Mesendoderm (in vitro differentiated cells): ENCODE data around the gene SPG11.
"Not testable (repeated sequence)": the region's sequence is repeated elsewhere in the genome, so short reads cannot be mapped to it uniquely, and the experiment has no call there.

Experiments used
- DNase-seq: peaks from one replicate; pipeline ENCODE4 v3.0.0; 2013
- H2AK5ac ChIP-seq: 2 replicates; pipeline ENCODE4 v1.6.1; 2013; ENCODE audit warnings: low read length, inconsistent platforms
- H2BK120ac ChIP-seq: 2 replicates; pipeline ENCODE4 v1.6.1; 2013; ENCODE audit warnings: low read depth, mild to moderate bottlenecking, low read length, moderate library complexity, mixed read lengths
- H2BK15ac ChIP-seq: replicated peaks from 2 replicates; pipeline ENCODE4 v1.6.1; 2013; ENCODE audit warnings: low read depth, mild to moderate bottlenecking, moderate library complexity
- H2BK5ac ChIP-seq: 2 replicates; pipeline ENCODE4 v1.6.1; 2013; ENCODE audit warnings: low read length, inconsistent platforms
- H3K18ac ChIP-seq: 2 replicates; pipeline ENCODE4 v1.6.1; 2013; ENCODE audit warnings: mild to moderate bottlenecking, low read length, mixed read lengths
- H3K23ac ChIP-seq: one replicate; pipeline ENCODE4 v1.6.1; 2013; ENCODE audit warnings: low read length
- H3K27ac ChIP-seq: 2 replicates; pipeline ENCODE4 v1.5.1; 2013; ENCODE audit warnings: low read depth, mild to moderate bottlenecking, inconsistent platforms, low read length, moderate library complexity
- H3K27me3 ChIP-seq: 2 replicates; pipeline ENCODE4 v1.6.1; 2013; ENCODE audit warnings: low read length, control low read depth, mild to moderate bottlenecking, inconsistent platforms; ENCODE audit not compliant: insufficient read depth, poor library complexity
- H3K36me3 ChIP-seq: 2 replicates; pipeline ENCODE4 v1.6.1; 2013; ENCODE audit warnings: low read length, inconsistent platforms; ENCODE audit not compliant: control insufficient read depth, insufficient read depth
- H3K4ac ChIP-seq: one replicate; pipeline ENCODE4 v1.6.1; 2013; ENCODE audit warnings: low read depth, mild to moderate bottlenecking, low read length, moderate library complexity
- H3K4me1 ChIP-seq: 2 replicates; pipeline ENCODE4 v1.6.1; 2013; ENCODE audit warnings: low read depth, low read length, inconsistent platforms; ENCODE audit not compliant: control insufficient read depth
- H3K4me2 ChIP-seq: 2 replicates; pipeline ENCODE4 v1.6.1; 2013; ENCODE audit warnings: low read length
- H3K4me3 ChIP-seq: 2 replicates; pipeline ENCODE4 v1.5.1; 2013; ENCODE audit warnings: mild to moderate bottlenecking, low read length
- H3K56ac ChIP-seq: one replicate; pipeline ENCODE4 v1.6.1; 2013; ENCODE audit warnings: low read length
- H3K79me1 ChIP-seq: 2 replicates; pipeline ENCODE4 v1.6.1; 2013; ENCODE audit warnings: low read length, inconsistent platforms
- H3K79me2 ChIP-seq: 2 replicates; pipeline ENCODE4 v1.6.1; 2013; ENCODE audit warnings: mild to moderate bottlenecking, low read length; ENCODE audit not compliant: control insufficient read depth, insufficient read depth
- H3K9ac ChIP-seq: 2 replicates; pipeline ENCODE4 v1.6.1; 2013; ENCODE audit warnings: low read length, inconsistent platforms
- H4K5ac ChIP-seq: one replicate; pipeline ENCODE4 v1.6.1; 2013; ENCODE audit warnings: low read length
- H4K8ac ChIP-seq: one replicate; pipeline ENCODE4 v1.6.1; 2013; ENCODE audit warnings: low read depth, mild to moderate bottlenecking, control low read depth, low read length, moderate library complexity
- WGBS: extraction: QIAGEN DNeasy Blood & Tissue Kit; methylation state at CpG from one replicate; pipeline ENCODE4 v1.1.7; 2013; ENCODE audit warnings: low lambda C conversion rate, missing lambda C conversion rate; ENCODE audit not compliant: insufficient coverage; ENCODE audit errors: extremely low coverage; 5-methylcytosine and 5-hydroxymethylcytosine counted together

Gene SPG11

DNA sequence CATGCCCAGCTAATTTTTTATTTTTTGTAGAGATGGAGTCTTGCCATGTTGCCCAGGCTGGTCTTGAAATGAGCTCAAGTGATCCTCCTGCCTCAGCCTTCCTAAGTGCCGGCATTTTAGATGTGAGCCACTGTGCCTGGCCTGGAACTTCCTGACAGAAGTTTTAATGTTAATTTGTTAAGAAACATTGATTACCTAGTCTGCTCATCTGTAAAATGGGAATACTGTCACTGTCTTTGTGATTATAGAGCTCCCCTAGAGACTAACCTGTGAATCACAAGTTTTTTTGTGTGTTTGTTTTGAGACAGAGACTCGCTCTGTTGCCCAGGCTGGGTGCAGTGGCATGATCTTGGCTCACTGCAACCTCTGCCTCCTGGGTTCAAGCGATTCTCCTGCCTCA lies 130.8 kb downstream of the SPG11 start:
- H3K4ac ChIP-seq, result no peak overlapping the region
- no peak overlapping the region for H3K27ac ChIP-seq
- H2BK15ac ChIP-seq, result no peak overlapping the region
- H3K56ac ChIP-seq, result no peak overlapping the region
- no peak overlapping the region for H2BK120ac ChIP-seq
- H2AK5ac ChIP-seq, result no peak overlapping the region
- H3K79me1 ChIP-seq, result no peaks in the 10 kb centered on the region
- no peaks in the 10 kb centered on the region for H3K36me3 ChIP-seq
- no peak overlapping the region for H4K8ac ChIP-seq
- no peak overlapping the region for H2BK5ac ChIP-seq
- H3K9ac ChIP-seq, result no peak overlapping the region
- no peak overlapping the region for H3K18ac ChIP-seq
- WGBS, result no CpG with 5 or more reads among the region's 3 CpGs
- no peaks in the 10 kb centered on the region for H3K27me3 ChIP-seq
- H3K23ac ChIP-seq, result no peak overlapping the region
- H3K4me1 ChIP-seq, result no peaks in the 10 kb centered on the region
- H3K79me2 ChIP-seq, result peaks cover 5% of the 10 kb centered on the region
- peak; percentile 23 for DNase-seq
- H4K5ac ChIP-seq, result no peak overlapping the region
- H3K4me3 ChIP-seq, result no peak overlapping the region
- H3K4me2 ChIP-seq, result no peak overlapping the region

- H3K4me3 ChIP-seq, H4K8ac ChIP-seq, H3K4me1 ChIP-seq, H3K36me3 ChIP-seq, H3K79me1 ChIP-seq, H3K4ac ChIP-seq, H2BK5ac ChIP-seq, H3K4me2 ChIP-seq, H3K56ac ChIP-seq, H2BK120ac ChIP-seq, H3K23ac ChIP-seq, H3K79me2 ChIP-seq, H3K9ac ChIP-seq, H3K27ac ChIP-seq, H4K5ac ChIP-seq, H2BK15ac ChIP-seq, H2AK5ac ChIP-seq, H3K18ac ChIP-seq, DNase-seq, H3K27me3 ChIP-seq: not testable (repeated sequence)
- WGBS, result no CpG with 5 or more reads among the region's 5 CpGs
These were observed 131.2 kb downstream of the SPG11 start for GRCh38 chr15:44532275-44532674.

GRCh38 chr15:44530653-44531052 lies 132.8 kb downstream of the SPG11 start:
- H3K4me2 ChIP-seq, result no peak overlapping the region
- no peak overlapping the region for H3K9ac ChIP-seq
- H2BK15ac ChIP-seq, result no peak overlapping the region
- H3K79me2 ChIP-seq, result no peaks in the 10 kb centered on the region
- no CpG with 5 or more reads among the region's 3 CpGs for WGBS
- no peak overlapping the region for H3K4me3 ChIP-seq
- no peaks in the 10 kb centered on the region for H3K4me1 ChIP-seq
- H3K27ac ChIP-seq, result no peak overlapping the region
- no peak overlapping the region for H3K56ac ChIP-seq
- no peak overlapping the region for H4K8ac ChIP-seq
- H4K5ac ChIP-seq, result no peak overlapping the region
- no peak overlapping the region for H2AK5ac ChIP-seq
- no peak for DNase-seq
- H3K36me3 ChIP-seq, result no peaks in the 10 kb centered on the region
- H2BK120ac ChIP-seq, result no peak overlapping the region
- no peaks in the 10 kb centered on the region for H3K79me1 ChIP-seq
- H2BK5ac ChIP-seq, result no peak overlapping the region
- H3K23ac ChIP-seq, result no peak overlapping the region
- no peak overlapping the region for H3K18ac ChIP-seq
- no peak overlapping the region for H3K4ac ChIP-seq
- H3K27me3 ChIP-seq, result no peaks in the 10 kb centered on the region

GRCh38 chr15:44529864-44530604 lies 133.4 kb downstream of the SPG11 start:
- no peaks in the 10 kb centered on the region for H3K36me3 ChIP-seq
- H3K9ac ChIP-seq, result no peak overlapping the region
- H4K8ac ChIP-seq, result no peak overlapping the region
- H3K4me2 ChIP-seq, result no peak overlapping the region
- H3K4ac ChIP-seq, result no peak overlapping the region
- no peak overlapping the region for H3K23ac ChIP-seq
- no peaks in the 10 kb centered on the region for H3K4me1 ChIP-seq
- H3K27me3 ChIP-seq, result no peaks in the 10 kb centered on the region
- DNase-seq, result no peak
- no peak overlapping the region for H3K4me3 ChIP-seq
- no peaks in the 10 kb centered on the region for H3K79me1 ChIP-seq
- H3K79me2 ChIP-seq, result no peaks in the 10 kb centered on the region
- no peak overlapping the region for H2AK5ac ChIP-seq
- no peak overlapping the region for H3K56ac ChIP-seq
- no peak overlapping the region for H4K5ac ChIP-seq
- WGBS, result no CpG with 5 or more reads among the region's 10 CpGs
- H2BK120ac ChIP-seq, result no peak overlapping the region
- no peak overlapping the region for H2BK15ac ChIP-seq
- H3K18ac ChIP-seq, result no peak overlapping the region
- H3K27ac ChIP-seq, result no peak overlapping the region
- no peak overlapping the region for H2BK5ac ChIP-seq

DNA sequence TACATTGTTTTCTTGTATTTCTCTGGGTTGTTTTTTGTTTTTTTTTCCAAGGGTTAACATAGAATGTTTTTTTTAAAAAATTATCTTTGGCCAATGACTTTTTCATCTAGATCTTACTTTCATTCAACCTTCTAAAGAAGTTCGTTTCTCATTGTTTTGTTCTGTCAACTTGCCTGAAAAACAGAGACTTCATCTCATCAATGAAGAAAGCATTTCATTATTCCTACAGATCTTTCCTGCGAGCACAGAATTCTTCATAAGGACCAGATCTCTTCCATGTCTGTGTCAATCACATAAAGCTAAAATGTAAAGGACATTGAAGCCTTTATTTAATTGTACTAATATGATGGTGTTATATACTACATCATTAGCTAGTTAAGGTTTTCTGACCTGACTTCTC lies 136.2 kb downstream of the SPG11 start:
- no CpG with 5 or more reads among the region's 2 CpGs for WGBS
- no peaks in the 10 kb centered on the region for H3K79me2 ChIP-seq
- H2BK15ac ChIP-seq, result no peak overlapping the region
- H4K5ac ChIP-seq, result no peak overlapping the region
- no peak overlapping the region for H3K4ac ChIP-seq
- no peak overlapping the region for H3K9ac ChIP-seq
- H3K4me3 ChIP-seq, result no peak overlapping the region
- no peak overlapping the region for H2BK120ac ChIP-seq
- H3K23ac ChIP-seq, result no peak overlapping the region
- DNase-seq, result no peak
- no peaks in the 10 kb centered on the region for H3K36me3 ChIP-seq
- H3K4me2 ChIP-seq, result no peak overlapping the region
- no peak overlapping the region for H3K27ac ChIP-seq
- no peak overlapping the region for H3K18ac ChIP-seq
- H3K79me1 ChIP-seq, result no peaks in the 10 kb centered on the region
- H3K4me1 ChIP-seq, result no peaks in the 10 kb centered on the region
- no peaks in the 10 kb centered on the region for H3K27me3 ChIP-seq
- H2AK5ac ChIP-seq, result no peak overlapping the region
- no peak overlapping the region for H3K56ac ChIP-seq
- H4K8ac ChIP-seq, result no peak overlapping the region
- no peak overlapping the region for H2BK5ac ChIP-seq

DNA sequence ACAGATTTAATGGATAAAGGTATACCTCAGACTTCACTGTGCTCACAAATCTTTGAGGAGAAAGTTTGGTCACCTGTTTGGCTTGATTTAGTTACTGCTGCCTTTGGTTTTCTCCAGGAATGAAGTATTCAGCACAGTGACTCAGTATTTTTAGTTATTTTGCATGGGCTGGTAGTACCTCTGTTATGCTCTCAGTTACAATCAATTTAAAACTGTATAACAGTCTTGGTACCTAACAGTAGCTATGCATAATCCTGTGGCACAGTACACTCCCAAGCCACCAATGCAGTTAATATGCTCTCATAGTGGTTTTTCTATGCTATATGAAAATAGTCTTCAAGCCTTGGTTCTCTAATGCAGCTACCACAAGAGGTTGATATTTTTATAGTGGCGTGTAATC lies 138.4 kb downstream of the SPG11 start:
- DNase-seq, result no peak
- no peak overlapping the region for H2BK120ac ChIP-seq
- H3K4ac ChIP-seq, result no peak overlapping the region
- no peak overlapping the region for H3K9ac ChIP-seq
- no peak overlapping the region for H3K56ac ChIP-seq
- no peak overlapping the region for H4K8ac ChIP-seq
- no peaks in the 10 kb centered on the region for H3K4me1 ChIP-seq
- H3K79me1 ChIP-seq, result no peaks in the 10 kb centered on the region
- no peak overlapping the region for H3K4me3 ChIP-seq
- WGBS, result no CpG with 5 or more reads among the region's 1 CpG
- H3K23ac ChIP-seq, result no peak overlapping the region
- no peak overlapping the region for H3K27ac ChIP-seq
- H4K5ac ChIP-seq, result no peak overlapping the region
- no peak overlapping the region for H2AK5ac ChIP-seq
- no peaks in the 10 kb centered on the region for H3K79me2 ChIP-seq
- H2BK15ac ChIP-seq, result no peak overlapping the region
- H3K27me3 ChIP-seq, result no peaks in the 10 kb centered on the region
- peaks cover 2% of the 10 kb centered on the region for H3K36me3 ChIP-seq
- H3K4me2 ChIP-seq, result no peak overlapping the region
- no peak overlapping the region for H2BK5ac ChIP-seq
- no peak overlapping the region for H3K18ac ChIP-seq
